Liver (tissue), 3 donors: Measurements from ENCODE around the gene APRT.

ENCODE experiments used
- FOXA2 ChIP-seq: IDR thresholded peaks from 2 replicates; pipeline ENCODE4 v1.6.1; 2016; ENCODE audit warnings: antibody characterized with exemption
- HNF4A ChIP-seq, 2 donors: conservative IDR thresholded peaks; 2 replicates each; pipeline ENCODE4 v1.6.1; 2016; ENCODE audit warnings: antibody characterized with exemption in 2 of 2, mild to moderate bottlenecking in 2 of 2
- HNF4G ChIP-seq: IDR thresholded peaks from 2 replicates; pipeline ENCODE4 v1.6.1; 2016; ENCODE audit warnings: antibody characterized with exemption
- JUND ChIP-seq, 2 donors: IDR thresholded peaks; 2 replicates each; pipeline ENCODE4 v1.6.1; 2016; ENCODE audit warnings: antibody characterized with exemption in 2 of 2
- RAD21 ChIP-seq, 2 donors: IDR thresholded peaks; 2 replicates each; pipeline ENCODE4 v1.6.1; 2016; ENCODE audit warnings: antibody characterized with exemption in 2 of 2, mild to moderate bottlenecking in 2 of 2
- RXRA ChIP-seq, 2 donors: IDR thresholded peaks; 2 replicates each; pipeline ENCODE4 v1.6.1; 2017 to 2018; ENCODE audit warnings: antibody characterized with exemption in 2 of 2, mild to moderate bottlenecking in 1 of 2
- SP1 ChIP-seq: IDR thresholded peaks from 2 replicates; pipeline ENCODE4 v1.6.1; 2018; ENCODE audit warnings: antibody characterized with exemption, mild to moderate bottlenecking
- TAF1 ChIP-seq: conservative IDR thresholded peaks from 2 replicates; pipeline ENCODE4 v1.6.1; 2016; ENCODE audit warnings: antibody characterized with exemption, mild to moderate bottlenecking
- YY1 ChIP-seq: IDR thresholded peaks from 2 replicates; pipeline ENCODE4 v1.6.1; 2016; ENCODE audit warnings: antibody characterized with exemption, mild to moderate bottlenecking
- TF ChIP-seq, protein P1 (sequence below): fragments of 150-350 bp; IDR thresholded peaks from 2 replicates; pipeline ENCODE4 v1.5.1; 2017; ENCODE audit warnings: improper control_type of control experiment, low read depth, low read length; ENCODE audit not compliant: missing input control
- TF ChIP-seq, protein P2 (sequence below): IDR thresholded peaks from 2 replicates; pipeline ENCODE4 v1.6.1; 2016; ENCODE audit warnings: antibody characterized with exemption, mild to moderate bottlenecking
- TF ChIP-seq, protein P3 (sequence below): IDR thresholded peaks from 2 replicates; pipeline ENCODE4 v1.6.1; 2016; ENCODE audit warnings: antibody characterized with exemption
- TF ChIP-seq, protein P4 (sequence below): IDR thresholded peaks from 2 replicates; pipeline ENCODE4 v1.6.1; 2016; ENCODE audit warnings: antibody characterized with exemption
- donor health status: healthy.
- donor health status: healthy.

DNA sequence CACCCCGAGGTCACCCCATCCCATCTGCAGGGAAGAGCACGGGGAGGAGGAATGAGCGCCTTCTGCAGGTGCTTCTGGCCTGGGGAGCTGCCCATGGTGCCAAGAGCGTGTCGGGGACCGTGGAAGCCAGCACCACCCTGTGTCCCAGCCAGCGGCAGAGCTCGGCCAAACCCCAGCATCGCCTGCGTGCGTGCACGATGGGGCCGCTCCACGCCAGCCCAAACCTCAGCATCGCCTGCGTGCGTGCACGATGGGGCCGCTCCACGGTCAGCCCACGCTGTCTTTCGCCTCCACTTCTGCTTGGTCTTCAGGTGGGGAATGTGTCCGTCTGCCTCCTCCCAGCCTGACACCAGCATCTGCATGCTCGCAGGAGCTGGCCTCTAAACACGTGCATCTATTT lies 31.1 kb upstream of the APRT start:
- TF ChIP-seq, protein P1, sequence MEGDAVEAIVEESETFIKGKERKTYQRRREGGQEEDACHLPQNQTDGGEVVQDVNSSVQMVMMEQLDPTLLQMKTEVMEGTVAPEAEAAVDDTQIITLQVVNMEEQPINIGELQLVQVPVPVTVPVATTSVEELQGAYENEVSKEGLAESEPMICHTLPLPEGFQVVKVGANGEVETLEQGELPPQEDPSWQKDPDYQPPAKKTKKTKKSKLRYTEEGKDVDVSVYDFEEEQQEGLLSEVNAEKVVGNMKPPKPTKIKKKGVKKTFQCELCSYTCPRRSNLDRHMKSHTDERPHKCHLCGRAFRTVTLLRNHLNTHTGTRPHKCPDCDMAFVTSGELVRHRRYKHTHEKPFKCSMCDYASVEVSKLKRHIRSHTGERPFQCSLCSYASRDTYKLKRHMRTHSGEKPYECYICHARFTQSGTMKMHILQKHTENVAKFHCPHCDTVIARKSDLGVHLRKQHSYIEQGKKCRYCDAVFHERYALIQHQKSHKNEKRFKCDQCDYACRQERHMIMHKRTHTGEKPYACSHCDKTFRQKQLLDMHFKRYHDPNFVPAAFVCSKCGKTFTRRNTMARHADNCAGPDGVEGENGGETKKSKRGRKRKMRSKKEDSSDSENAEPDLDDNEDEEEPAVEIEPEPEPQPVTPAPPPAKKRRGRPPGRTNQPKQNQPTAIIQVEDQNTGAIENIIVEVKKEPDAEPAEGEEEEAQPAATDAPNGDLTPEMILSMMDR, result no peak
- TF ChIP-seq RAD21 (IDR thresholded peaks at IDR 0.05) (no peak), YY1 (no peak), HNF4G (no peak), TAF1 (no peak), JUND (IDR thresholded peaks at IDR 0.05) (no peak), RXRA (IDR thresholded peaks at IDR 0.05) (no peak), HNF4A (conservative IDR thresholded peaks at IDR 0.05) (no peak), SP1 (no peak), FOXA2 (no peak)
- TF ChIP-seq, protein P2, sequence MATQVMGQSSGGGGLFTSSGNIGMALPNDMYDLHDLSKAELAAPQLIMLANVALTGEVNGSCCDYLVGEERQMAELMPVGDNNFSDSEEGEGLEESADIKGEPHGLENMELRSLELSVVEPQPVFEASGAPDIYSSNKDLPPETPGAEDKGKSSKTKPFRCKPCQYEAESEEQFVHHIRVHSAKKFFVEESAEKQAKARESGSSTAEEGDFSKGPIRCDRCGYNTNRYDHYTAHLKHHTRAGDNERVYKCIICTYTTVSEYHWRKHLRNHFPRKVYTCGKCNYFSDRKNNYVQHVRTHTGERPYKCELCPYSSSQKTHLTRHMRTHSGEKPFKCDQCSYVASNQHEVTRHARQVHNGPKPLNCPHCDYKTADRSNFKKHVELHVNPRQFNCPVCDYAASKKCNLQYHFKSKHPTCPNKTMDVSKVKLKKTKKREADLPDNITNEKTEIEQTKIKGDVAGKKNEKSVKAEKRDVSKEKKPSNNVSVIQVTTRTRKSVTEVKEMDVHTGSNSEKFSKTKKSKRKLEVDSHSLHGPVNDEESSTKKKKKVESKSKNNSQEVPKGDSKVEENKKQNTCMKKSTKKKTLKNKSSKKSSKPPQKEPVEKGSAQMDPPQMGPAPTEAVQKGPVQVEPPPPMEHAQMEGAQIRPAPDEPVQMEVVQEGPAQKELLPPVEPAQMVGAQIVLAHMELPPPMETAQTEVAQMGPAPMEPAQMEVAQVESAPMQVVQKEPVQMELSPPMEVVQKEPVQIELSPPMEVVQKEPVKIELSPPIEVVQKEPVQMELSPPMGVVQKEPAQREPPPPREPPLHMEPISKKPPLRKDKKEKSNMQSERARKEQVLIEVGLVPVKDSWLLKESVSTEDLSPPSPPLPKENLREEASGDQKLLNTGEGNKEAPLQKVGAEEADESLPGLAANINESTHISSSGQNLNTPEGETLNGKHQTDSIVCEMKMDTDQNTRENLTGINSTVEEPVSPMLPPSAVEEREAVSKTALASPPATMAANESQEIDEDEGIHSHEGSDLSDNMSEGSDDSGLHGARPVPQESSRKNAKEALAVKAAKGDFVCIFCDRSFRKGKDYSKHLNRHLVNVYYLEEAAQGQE, result no peak
- TF ChIP-seq, protein P3, sequence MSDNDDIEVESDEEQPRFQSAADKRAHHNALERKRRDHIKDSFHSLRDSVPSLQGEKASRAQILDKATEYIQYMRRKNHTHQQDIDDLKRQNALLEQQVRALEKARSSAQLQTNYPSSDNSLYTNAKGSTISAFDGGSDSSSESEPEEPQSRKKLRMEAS, result no peak
- TF ChIP-seq, protein P4, sequence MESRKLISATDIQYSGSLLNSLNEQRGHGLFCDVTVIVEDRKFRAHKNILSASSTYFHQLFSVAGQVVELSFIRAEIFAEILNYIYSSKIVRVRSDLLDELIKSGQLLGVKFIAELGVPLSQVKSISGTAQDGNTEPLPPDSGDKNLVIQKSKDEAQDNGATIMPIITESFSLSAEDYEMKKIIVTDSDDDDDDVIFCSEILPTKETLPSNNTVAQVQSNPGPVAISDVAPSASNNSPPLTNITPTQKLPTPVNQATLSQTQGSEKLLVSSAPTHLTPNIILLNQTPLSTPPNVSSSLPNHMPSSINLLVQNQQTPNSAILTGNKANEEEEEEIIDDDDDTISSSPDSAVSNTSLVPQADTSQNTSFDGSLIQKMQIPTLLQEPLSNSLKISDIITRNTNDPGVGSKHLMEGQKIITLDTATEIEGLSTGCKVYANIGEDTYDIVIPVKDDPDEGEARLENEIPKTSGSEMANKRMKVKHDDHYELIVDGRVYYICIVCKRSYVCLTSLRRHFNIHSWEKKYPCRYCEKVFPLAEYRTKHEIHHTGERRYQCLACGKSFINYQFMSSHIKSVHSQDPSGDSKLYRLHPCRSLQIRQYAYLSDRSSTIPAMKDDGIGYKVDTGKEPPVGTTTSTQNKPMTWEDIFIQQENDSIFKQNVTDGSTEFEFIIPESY, result no peak
